ENCODE data around the gene SEMA3E. TPM values are rescaled to one million over a fixed set of nuclear protein-coding genes. Genes with fewer than 3 reads are reported as not detected.

Gene SEMA3E
- total RNA-seq, 2 experiments from 2014 or later = not detected

DNA sequence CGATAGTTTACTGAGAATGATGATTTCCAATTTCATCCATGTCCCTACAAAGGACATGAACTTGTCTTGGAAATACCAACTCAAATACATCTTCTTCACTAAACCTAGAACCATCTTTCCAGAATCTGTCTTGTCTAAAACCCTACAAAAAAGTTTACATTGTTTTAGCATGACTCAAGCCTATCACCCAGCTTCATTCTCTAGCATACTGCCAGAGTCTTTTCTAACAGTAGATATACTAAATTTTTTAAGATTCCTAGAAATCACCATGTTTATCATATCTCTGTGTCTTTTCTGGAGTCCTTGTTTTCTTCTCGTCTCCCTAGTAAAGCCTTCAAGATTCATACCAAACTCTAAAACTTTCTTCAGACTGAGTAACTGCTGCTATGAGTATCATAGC is 129.7 kb downstream of the SEMA3E start:
- no peak overlapping the region for H3K27ac Mint-ChIP-seq
- ChIA-PET CTCF (no interaction called here), POLR2A (interaction anchor here (0.7 kb wide), 1 partner anchor 1836 kb away, joined by 4 read pairs; no protein-coding TSS in a partner anchor)
- no peaks in the 10 kb centered on the region for H3K36me3 Mint-ChIP-seq (ENCODE audit: low read depth)
- peaks cover 2% of the 10 kb centered on the region for H3K9me3 Mint-ChIP-seq
- no peaks in the 10 kb centered on the region for H3K27me3 Mint-ChIP-seq
- no peak overlapping the region for H3K4me3 Mint-ChIP-seq
- no peak for ATAC-seq
- intact Hi-C loops (cut with micrococcal nuclease) = no loop called here
- no peaks in the 10 kb centered on the region for H3K4me1 Mint-ChIP-seq (ENCODE audit: low read depth)
- DNase-seq = no peak
- TF ChIP-seq, protein P1, sequence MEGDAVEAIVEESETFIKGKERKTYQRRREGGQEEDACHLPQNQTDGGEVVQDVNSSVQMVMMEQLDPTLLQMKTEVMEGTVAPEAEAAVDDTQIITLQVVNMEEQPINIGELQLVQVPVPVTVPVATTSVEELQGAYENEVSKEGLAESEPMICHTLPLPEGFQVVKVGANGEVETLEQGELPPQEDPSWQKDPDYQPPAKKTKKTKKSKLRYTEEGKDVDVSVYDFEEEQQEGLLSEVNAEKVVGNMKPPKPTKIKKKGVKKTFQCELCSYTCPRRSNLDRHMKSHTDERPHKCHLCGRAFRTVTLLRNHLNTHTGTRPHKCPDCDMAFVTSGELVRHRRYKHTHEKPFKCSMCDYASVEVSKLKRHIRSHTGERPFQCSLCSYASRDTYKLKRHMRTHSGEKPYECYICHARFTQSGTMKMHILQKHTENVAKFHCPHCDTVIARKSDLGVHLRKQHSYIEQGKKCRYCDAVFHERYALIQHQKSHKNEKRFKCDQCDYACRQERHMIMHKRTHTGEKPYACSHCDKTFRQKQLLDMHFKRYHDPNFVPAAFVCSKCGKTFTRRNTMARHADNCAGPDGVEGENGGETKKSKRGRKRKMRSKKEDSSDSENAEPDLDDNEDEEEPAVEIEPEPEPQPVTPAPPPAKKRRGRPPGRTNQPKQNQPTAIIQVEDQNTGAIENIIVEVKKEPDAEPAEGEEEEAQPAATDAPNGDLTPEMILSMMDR (IDR thresholded peaks at IDR 0.05) = no peak

DNA sequence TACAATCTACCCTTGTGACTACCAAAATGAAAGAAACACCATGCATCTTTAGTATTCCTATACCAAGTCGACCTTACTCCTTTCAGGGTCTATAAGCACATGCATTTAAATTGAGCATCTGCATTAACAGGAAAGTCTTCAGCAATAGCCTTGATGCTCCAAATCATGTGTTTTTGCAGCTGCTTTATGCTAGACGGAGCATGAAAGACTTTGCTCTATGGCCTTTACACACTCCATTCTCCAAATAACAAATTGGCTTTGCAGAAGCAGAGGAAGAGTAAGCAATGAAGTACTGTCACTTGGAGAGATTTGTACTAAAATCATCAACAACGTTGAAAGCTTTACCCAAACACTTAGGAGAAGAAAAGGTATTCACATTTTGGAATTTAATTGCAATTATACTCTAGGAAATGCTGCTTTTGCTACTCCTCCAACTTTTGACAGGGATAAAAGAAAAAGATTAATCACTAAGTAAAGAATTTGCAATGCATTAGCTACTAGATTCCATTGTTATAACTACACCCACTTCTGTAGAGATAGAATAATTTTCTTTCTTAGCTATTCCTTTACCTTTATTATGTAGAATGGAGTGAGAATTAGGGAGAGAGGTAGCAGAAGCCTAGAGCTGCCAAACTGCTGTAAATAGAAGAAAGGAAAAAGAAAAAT is 131.8 kb downstream of the SEMA3E start:
- Mint-ChIP-seq H3K4me3 (no peak overlapping the region), H3K36me3 (ENCODE audit: low read depth) (no peaks in the 10 kb centered on the region), H3K27me3 (no peaks in the 10 kb centered on the region), H3K9me3 (peaks cover 2% of the 10 kb centered on the region), H3K27ac (no peak overlapping the region), H3K4me1 (ENCODE audit: low read depth) (no peaks in the 10 kb centered on the region)
- intact Hi-C loops (cut with micrococcal nuclease) = no loop called here
- ChIA-PET CTCF (no interaction called here), POLR2A (interaction anchor here (0.7 kb wide), 1 partner anchor 89 kb away, joined by 3 read pairs; no protein-coding TSS in a partner anchor)
- TF ChIP-seq, protein P1 (IDR thresholded peaks at IDR 0.05) = no peak
- ATAC-seq (no peak), DNase-seq (no peak)

DNA sequence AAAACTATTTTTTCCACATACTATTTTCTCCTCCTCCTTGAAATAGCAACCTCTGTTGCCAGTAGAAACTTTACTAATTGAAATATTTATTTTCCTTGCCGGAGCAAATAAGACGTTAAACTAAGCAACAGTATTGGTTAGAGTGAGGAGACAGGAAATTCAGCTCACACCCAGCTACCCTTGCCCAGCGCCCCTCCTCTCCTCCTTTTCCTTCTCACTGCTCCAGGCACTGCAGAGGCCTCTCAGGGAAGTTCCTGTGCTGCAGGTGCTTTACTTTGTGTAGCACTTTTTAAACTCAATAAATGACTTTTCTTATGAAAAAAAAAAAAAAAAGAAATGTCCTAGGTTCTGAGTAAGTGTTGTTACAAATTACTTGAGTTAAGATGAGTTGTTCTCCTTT is 134.0 kb downstream of the SEMA3E start:
- ChIA-PET POLR2A (no interaction called here), CTCF (no interaction called here)
- intact Hi-C loops (cut with micrococcal nuclease) = no loop called here
- Mint-ChIP-seq H3K9me3 (peaks cover 3% of the 10 kb centered on the region), H3K27ac (no peak overlapping the region), H3K4me3 (no peak overlapping the region), H3K4me1 (ENCODE audit: low read depth) (no peaks in the 10 kb centered on the region), H3K27me3 (no peaks in the 10 kb centered on the region), H3K36me3 (ENCODE audit: low read depth) (no peaks in the 10 kb centered on the region)
- ATAC-seq (no peak), DNase-seq (no peak)
- TF ChIP-seq, protein P1 (IDR thresholded peaks at IDR 0.05) = no peak

DNA sequence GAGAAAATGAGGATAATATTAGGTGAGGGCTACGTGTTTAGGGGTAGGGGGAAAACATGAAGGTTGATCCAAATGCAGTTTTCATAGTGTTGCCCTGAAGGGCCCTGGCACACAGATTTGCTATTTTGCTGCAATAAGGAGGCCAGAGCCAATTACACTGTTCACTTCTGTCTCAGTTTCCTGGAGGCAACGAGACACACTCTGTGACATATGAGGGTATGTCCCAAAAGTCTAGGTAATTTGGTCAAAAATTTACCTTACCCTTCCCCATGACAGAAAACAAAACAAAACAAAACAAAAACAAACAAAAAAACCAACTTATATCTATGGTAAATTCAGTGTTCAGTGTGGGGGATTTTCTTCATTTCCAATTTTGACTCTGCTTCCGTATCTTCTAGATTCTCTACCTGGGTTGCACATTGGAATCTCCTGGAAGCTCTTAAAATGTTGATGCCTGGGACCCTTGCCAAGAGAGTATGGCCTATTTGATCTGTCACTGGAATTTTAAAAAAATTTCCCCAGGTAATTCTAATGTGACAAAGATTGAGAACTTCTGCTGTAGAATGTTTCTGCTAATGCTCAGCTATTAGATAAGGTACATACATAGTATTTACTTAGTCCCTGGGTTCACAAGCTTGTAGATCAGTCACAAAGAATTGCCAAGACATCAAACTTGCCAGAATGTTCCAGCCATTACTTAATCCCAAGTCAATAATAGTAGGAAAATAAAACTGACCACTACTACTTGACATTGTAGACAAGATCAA is 139.5 kb downstream of the SEMA3E start:
- POLR2A ChIA-PET = no interaction called here
- Mint-ChIP-seq H3K9me3 (peaks cover 2% of the 10 kb centered on the region), H3K27ac (no peak overlapping the region), H3K27me3 (no peaks in the 10 kb centered on the region), H3K4me1 (ENCODE audit: low read depth) (no peaks in the 10 kb centered on the region), H3K36me3 (ENCODE audit: low read depth) (no peaks in the 10 kb centered on the region), H3K4me3 (no peak overlapping the region)
- intact Hi-C loops (cut with micrococcal nuclease) = no loop called here
- no peak for ATAC-seq
- CTCF ChIA-PET = no interaction called here
- DNase-seq = no peak
- TF ChIP-seq, protein P1 (IDR thresholded peaks at IDR 0.05) = no peak

DNA sequence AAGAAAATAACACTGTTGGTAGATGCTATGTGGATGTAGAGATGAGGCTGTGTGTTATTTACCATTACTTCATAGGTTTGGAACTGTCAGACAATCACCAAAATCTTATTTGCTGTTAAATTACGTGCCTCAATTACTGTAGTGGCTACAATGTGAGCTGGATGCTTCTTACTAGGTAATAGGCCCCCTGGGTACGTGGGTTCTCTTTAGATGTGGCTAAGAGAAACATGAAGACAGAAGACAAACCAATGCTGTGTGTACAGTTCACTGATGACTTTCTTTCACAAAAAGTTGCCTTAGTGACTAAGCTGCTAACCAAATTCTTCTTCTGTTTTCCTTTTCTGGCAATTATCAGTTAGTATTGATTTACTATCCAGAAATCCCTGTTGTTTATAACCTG is 144.6 kb downstream of the SEMA3E start:
- ChIA-PET POLR2A (no interaction called here), CTCF (no interaction called here)
- ATAC-seq = no peak
- H3K9me3 Mint-ChIP-seq = no peaks in the 10 kb centered on the region
- H3K4me1 Mint-ChIP-seq (ENCODE audit: low read depth) = no peaks in the 10 kb centered on the region
- intact Hi-C loops (cut with micrococcal nuclease) = no loop called here
- H3K27ac Mint-ChIP-seq = no peak overlapping the region
- DNase-seq = no peak
- H3K36me3 Mint-ChIP-seq (ENCODE audit: low read depth) = no peaks in the 10 kb centered on the region
- no peaks in the 10 kb centered on the region for H3K27me3 Mint-ChIP-seq
- TF ChIP-seq, protein P1 (IDR thresholded peaks at IDR 0.05) = no peak
- no peak overlapping the region for H3K4me3 Mint-ChIP-seq

All from activated CD8-positive, alpha-beta T cell treated with anti-CD3 and anti-CD28 coated beads for 36 hours (primary cell).